Sigmoid colon (tissue), 4 donors: Measurements from ENCODE around the gene ADAM10.

Experiments
- EP300 ChIP-seq, 4 donors: sonication (generic); formaldehyde crosslinking; IDR thresholded peaks; one replicate each; pipeline ENCODE4 v1.6.1; 2017; ENCODE audit warnings: antibody characterized with exemption in 4 of 4
- POLR2A ChIP-seq, 2 donors: fragments of 450-650 bp; IDR thresholded peaks; one replicate each; pipeline ENCODE4 v1.6.1; 2016; ENCODE audit warnings: antibody characterized with exemption in 2 of 2, mild to moderate bottlenecking in 2 of 2, moderate library complexity in 2 of 2
- TF ChIP-seq, protein P1 (sequence below), 4 experiments: fragments of 450-650 bp in 3 of 4; fragments of 200-600 bp in 1 of 4; IDR thresholded peaks; one replicate each; pipeline ENCODE4 v1.5.1; 2016 to 2019; ENCODE audit warnings: antibody characterized with exemption in 4 of 4, mild to moderate bottlenecking in 3 of 4, moderate library complexity in 2 of 4

- TF ChIP-seq, protein P1, sequence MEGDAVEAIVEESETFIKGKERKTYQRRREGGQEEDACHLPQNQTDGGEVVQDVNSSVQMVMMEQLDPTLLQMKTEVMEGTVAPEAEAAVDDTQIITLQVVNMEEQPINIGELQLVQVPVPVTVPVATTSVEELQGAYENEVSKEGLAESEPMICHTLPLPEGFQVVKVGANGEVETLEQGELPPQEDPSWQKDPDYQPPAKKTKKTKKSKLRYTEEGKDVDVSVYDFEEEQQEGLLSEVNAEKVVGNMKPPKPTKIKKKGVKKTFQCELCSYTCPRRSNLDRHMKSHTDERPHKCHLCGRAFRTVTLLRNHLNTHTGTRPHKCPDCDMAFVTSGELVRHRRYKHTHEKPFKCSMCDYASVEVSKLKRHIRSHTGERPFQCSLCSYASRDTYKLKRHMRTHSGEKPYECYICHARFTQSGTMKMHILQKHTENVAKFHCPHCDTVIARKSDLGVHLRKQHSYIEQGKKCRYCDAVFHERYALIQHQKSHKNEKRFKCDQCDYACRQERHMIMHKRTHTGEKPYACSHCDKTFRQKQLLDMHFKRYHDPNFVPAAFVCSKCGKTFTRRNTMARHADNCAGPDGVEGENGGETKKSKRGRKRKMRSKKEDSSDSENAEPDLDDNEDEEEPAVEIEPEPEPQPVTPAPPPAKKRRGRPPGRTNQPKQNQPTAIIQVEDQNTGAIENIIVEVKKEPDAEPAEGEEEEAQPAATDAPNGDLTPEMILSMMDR (IDR thresholded peaks at IDR 0.05) = no peak
- no peak for TF ChIP-seq POLR2A (IDR thresholded peaks at IDR 0.05)
- no peak for TF ChIP-seq EP300 (IDR thresholded peaks at IDR 0.05)
Measured at GRCh38 chr15:58590236-58590635, 159.3 kb downstream of the ADAM10 start.
